Glutamatergic neuron (in vitro differentiated cells): ENCODE results near the gene DEPDC1. TPM values are rescaled to one million over a fixed set of nuclear protein-coding genes. Genes with fewer than 3 reads are reported as not detected.

Source experiments
- DNase-seq: peaks from one replicate; pipeline ENCODE4 v3.0.0; 2022
- H3K27ac Mint-ChIP-seq: one replicate; pipeline ENCODE4 v1.8.0; 2020; ENCODE audit warnings: mild to moderate bottlenecking, mixed read lengths, inconsistent platforms; ENCODE audit not compliant: unreplicated experiment
- H3K27me3 Mint-ChIP-seq: one replicate; pipeline ENCODE4 v1.8.0; 2020; ENCODE audit warnings: mild to moderate bottlenecking, moderate library complexity, mixed read lengths, inconsistent platforms; ENCODE audit not compliant: unreplicated experiment
- H3K36me3 Mint-ChIP-seq: one replicate; pipeline ENCODE4 v1.8.0; 2020; ENCODE audit warnings: mild to moderate bottlenecking, mixed read lengths, inconsistent platforms; ENCODE audit not compliant: unreplicated experiment
- H3K4me1 Mint-ChIP-seq: one replicate; pipeline ENCODE4 v1.8.0; 2020; ENCODE audit warnings: mild to moderate bottlenecking, low read depth, mixed read lengths, inconsistent platforms; ENCODE audit not compliant: unreplicated experiment
- H3K4me3 Mint-ChIP-seq: one replicate; pipeline ENCODE4 v1.8.0; 2020; ENCODE audit warnings: mild to moderate bottlenecking, mixed read lengths, inconsistent platforms; ENCODE audit not compliant: unreplicated experiment
- H3K9me3 Mint-ChIP-seq: one replicate; pipeline ENCODE4 v1.8.0; 2020; ENCODE audit warnings: mild to moderate bottlenecking, moderate library complexity, mixed read lengths, inconsistent platforms; ENCODE audit not compliant: unreplicated experiment
- long read RNA-seq: library from polyadenylated mRNA; unstranded; transcript quantifications from one replicate; pipeline ENCODE4 v2.0.0, GENCODE V29; 2020; ENCODE audit not compliant: unreplicated experiment
- total RNA-seq: library from RNA; stranded (reverse); fragmentation: NEBNext Ultra II Directional; extraction: Animal tissue kit (Norgen Biotek cat#: 25700); gene quantifications from one replicate; pipeline ENCODE4 v1.2.1, GENCODE V29; 2021; ENCODE audit not compliant: unreplicated experiment
- TF ChIP-seq, protein P1 (sequence below): fragments of 200-600 bp; sonication (generic); IDR thresholded peaks from one replicate; pipeline ENCODE4 v1.5.0; 2021; ENCODE audit not compliant: partially characterized antibody, unreplicated experiment

DEPDC1 gene, protein sequence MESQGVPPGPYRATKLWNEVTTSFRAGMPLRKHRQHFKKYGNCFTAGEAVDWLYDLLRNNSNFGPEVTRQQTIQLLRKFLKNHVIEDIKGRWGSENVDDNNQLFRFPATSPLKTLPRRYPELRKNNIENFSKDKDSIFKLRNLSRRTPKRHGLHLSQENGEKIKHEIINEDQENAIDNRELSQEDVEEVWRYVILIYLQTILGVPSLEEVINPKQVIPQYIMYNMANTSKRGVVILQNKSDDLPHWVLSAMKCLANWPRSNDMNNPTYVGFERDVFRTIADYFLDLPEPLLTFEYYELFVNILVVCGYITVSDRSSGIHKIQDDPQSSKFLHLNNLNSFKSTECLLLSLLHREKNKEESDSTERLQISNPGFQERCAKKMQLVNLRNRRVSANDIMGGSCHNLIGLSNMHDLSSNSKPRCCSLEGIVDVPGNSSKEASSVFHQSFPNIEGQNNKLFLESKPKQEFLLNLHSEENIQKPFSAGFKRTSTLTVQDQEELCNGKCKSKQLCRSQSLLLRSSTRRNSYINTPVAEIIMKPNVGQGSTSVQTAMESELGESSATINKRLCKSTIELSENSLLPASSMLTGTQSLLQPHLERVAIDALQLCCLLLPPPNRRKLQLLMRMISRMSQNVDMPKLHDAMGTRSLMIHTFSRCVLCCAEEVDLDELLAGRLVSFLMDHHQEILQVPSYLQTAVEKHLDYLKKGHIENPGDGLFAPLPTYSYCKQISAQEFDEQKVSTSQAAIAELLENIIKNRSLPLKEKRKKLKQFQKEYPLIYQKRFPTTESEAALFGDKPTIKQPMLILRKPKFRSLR
- 2.5 TPM for total RNA-seq
- long read RNA-seq = 0 reads

DNA sequence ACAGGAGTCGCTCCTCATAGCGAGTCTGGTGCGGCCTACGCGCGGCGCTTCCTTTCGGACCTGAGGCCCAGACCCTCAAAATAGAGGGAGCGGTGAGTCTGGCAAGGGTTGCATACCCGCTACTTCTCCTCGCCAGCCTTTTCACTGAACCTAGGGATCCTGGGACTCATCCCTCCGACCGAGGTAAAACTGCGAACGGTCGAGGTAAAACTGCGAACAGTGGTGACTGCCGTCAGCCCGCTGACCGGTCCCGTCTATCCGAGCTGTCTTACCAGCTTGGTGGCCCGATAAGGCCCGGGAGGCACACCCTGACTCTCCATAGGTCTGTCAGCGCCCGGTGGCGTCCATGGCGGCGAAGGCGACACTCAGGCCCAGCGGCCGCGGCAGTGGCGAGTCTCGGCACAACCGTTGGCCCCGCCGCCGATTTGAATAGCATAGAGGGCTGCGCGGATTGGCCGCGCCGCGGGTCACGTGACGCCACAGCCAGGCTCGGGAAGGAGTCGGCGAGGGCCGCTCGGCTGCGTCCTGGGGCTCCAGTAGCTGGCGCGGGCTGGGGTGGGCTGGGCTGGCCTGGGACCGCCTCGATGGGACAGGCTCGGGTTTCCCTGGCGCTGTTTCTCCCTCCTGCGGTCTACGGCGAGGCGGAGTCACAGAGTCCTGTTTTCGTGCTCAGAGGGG, at the start of gene DEPDC1:
Gene DEPDC1, minus strand, starts transcription at position 403 of the 678 bp plus-strand sequence. Its CDS starts 83 bp downstream, at position 320.
- Mint-ChIP-seq H3K36me3 (no peaks in the 10 kb centered on the region), H3K27me3 (peaks cover 2% of the 10 kb centered on the region), H3K27ac (no peak within 1 kb of the TSS), H3K4me3 (peak within 1 kb of the TSS; percentile 93), H3K4me1 (peaks cover 5% of the 10 kb centered on the region), H3K9me3 (no peaks in the 10 kb centered on the region)
- TF ChIP-seq, protein P1, sequence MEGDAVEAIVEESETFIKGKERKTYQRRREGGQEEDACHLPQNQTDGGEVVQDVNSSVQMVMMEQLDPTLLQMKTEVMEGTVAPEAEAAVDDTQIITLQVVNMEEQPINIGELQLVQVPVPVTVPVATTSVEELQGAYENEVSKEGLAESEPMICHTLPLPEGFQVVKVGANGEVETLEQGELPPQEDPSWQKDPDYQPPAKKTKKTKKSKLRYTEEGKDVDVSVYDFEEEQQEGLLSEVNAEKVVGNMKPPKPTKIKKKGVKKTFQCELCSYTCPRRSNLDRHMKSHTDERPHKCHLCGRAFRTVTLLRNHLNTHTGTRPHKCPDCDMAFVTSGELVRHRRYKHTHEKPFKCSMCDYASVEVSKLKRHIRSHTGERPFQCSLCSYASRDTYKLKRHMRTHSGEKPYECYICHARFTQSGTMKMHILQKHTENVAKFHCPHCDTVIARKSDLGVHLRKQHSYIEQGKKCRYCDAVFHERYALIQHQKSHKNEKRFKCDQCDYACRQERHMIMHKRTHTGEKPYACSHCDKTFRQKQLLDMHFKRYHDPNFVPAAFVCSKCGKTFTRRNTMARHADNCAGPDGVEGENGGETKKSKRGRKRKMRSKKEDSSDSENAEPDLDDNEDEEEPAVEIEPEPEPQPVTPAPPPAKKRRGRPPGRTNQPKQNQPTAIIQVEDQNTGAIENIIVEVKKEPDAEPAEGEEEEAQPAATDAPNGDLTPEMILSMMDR = no peak
- peak; percentile 99 for DNase-seq

DNA sequence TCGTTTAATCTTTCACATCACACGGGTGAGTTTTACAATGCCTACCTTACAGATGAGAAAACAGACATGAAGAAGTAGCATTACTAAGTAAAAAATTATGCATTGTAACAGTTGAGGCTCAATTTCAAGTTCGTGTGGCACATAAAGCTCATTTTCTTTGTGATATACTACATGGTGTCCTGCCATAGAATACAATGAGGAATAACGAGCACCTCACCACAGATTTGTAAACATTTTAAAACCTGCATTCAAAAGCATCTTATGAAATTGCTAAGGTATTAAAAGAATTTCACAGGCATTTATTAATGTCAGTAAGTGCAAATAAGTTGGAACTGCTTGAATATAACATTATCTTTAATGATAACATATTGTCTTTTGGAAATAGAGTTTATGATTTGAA, 47.8 kb upstream of the DEPDC1 start:
- no peak for DNase-seq
- TF ChIP-seq, protein P1 = no peak
- H3K4me3 Mint-ChIP-seq = no peak overlapping the region
- peaks cover 6% of the 10 kb centered on the region for H3K9me3 Mint-ChIP-seq
- H3K36me3 Mint-ChIP-seq = peaks cover 3% of the 10 kb centered on the region
- H3K27ac Mint-ChIP-seq = no peak overlapping the region
- H3K4me1 Mint-ChIP-seq = no peaks in the 10 kb centered on the region
- peaks cover 1% of the 10 kb centered on the region for H3K27me3 Mint-ChIP-seq

DNA sequence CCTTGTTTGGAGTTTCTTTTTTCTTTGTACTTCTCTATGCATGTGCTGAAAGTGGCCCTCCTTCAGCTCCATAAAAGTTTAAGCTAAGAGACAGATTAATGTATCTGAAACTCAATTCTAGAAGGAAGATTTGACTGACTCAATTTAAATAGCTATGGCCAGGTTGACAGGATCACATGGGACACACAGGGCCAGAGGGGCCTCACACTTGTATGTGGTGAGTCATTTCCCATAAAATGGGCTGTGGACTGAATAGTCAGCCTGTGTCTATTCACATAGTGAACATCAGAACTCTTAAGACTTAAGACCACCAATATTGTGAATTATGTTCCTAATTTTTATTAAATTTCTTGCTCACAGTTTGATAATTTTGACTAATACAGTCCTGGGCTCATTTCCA, 45.7 kb upstream of the DEPDC1 start:
- H3K4me1 Mint-ChIP-seq = no peaks in the 10 kb centered on the region
- TF ChIP-seq, protein P1 = no peak
- H3K4me3 Mint-ChIP-seq = no peak overlapping the region
- H3K9me3 Mint-ChIP-seq = no peaks in the 10 kb centered on the region
- no peaks in the 10 kb centered on the region for H3K36me3 Mint-ChIP-seq
- H3K27ac Mint-ChIP-seq = no peak overlapping the region
- no peak for DNase-seq
- H3K27me3 Mint-ChIP-seq = peaks cover 1% of the 10 kb centered on the region

DNA sequence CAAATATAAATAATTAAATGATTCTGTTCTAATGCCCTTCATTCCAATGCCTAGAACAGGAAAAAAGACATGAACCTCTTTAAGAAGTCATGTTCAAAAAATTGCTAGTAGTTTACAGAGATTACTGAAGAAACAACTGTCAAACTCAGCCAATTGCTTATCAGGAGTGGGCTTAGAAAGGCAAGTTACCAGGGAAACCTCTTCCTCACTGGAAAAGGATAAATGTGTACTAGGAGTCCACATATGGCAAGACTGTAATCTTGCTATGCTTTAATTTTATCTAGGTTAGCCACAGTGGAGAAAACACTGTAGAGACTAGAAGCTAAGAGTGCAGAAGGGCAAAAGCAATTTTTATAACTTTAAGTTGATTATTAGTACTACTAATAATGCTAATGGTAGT, 42.1 kb upstream of the DEPDC1 start:
- TF ChIP-seq, protein P1 = no peak
- H3K4me3 Mint-ChIP-seq = no peak overlapping the region
- H3K36me3 Mint-ChIP-seq = no peaks in the 10 kb centered on the region
- H3K27ac Mint-ChIP-seq = no peak overlapping the region
- DNase-seq = no peak
- H3K27me3 Mint-ChIP-seq = no peaks in the 10 kb centered on the region
- no peaks in the 10 kb centered on the region for H3K9me3 Mint-ChIP-seq
- no peaks in the 10 kb centered on the region for H3K4me1 Mint-ChIP-seq
